ENCODE results near the gene PHRF1. TPM values are rescaled to one million over a fixed set of nuclear protein-coding genes. Genes with fewer than 3 reads are reported as not detected.

The PHRF1 gene
- total and polyA plus RNA-seq, 9 of the 15 experiments (the other 6 are each of a cell fraction or from before 2014, with no cell fraction given) = 0.07 to 37.2 (median 7.7) TPM

- Histone ChIP-seq H4K20me1 (replicated peaks; ENCODE audit: control insufficient read depth, insufficient read depth, low read length) (peaks cover 43% of the 10 kb centered on the region), H3K9ac (ENCODE audit: insufficient read depth in 1 of 2, low read depth in 2 of 2, low read length in 2 of 2) (peak overlapping the region; percentile 97 to 100), H3K36me3 (ENCODE audit: control insufficient read depth, insufficient read depth, low read length) (peaks cover 55% of the 10 kb centered on the region; the same call in 2 of the 3 replicates), H3K4me3 (peak overlapping the region; percentile 90), H3K27ac (ENCODE audit: extremely low read depth, low read depth, low read length) (peak overlapping the region; percentile 20; the same call in 1 of the 3 replicates), H3K4me1 (replicated peaks in 1 of 2; ENCODE audit: control insufficient read depth in 2 of 2, insufficient read depth in 2 of 2, low read length in 2 of 2) (peaks cover 40 to 61% of the 10 kb centered on the region in 2 experiments), H3K9me1 (ENCODE audit: control insufficient read depth, insufficient read depth, low read length) (peaks cover 16% of the 10 kb centered on the region), H3K79me2 (ENCODE audit: control insufficient read depth, insufficient read depth, low read length) (peaks cover 85% of the 10 kb centered on the region), H3K9me3 (replicated peaks; ENCODE audit: control insufficient read depth, insufficient read depth, low read depth, low read length) (no peaks in the 10 kb centered on the region), H3K27me3 (ENCODE audit: control insufficient read depth in 2 of 2, insufficient read depth in 2 of 2, low read length in 2 of 2) (no peaks in the 10 kb centered on the region), H2AFZ (ENCODE audit: low read depth, low read length) (no peak overlapping the region), H3K4me2 (ENCODE audit: insufficient read depth, low read length) (peak overlapping the region; percentile 97)
- FAIRE-seq (no peak), ATAC-seq (no peak), DNase-seq (ENCODE audit: extremely low read depth in 1 of 4, low spot score in 3 of 4) (no peak)
- intact Hi-C loops (cut with micrococcal nuclease) (no loop called here), in situ Hi-C loops (cut with MboI) (no loop called here)
- no TSS peak for BruUV-seq (replicated peaks)
- ChIA-PET CTCF (ENCODE audit: low intra/inter-chr PET ratio) (no interaction called here), POLR2A (interaction anchor here (0.6 to 2.0 kb wide), 4 partner anchors 9 to 26 kb away, joined by 3 to 6 read pairs (median 5); no protein-coding TSS in a partner anchor)
- WGBS (ENCODE audit: insufficient coverage, low coverage, missing lambda C conversion rate) = 62% methylated on average over 19 of the region's 21 CpGs
- TF ChIP-seq HNRNPH1 (optimal IDR thresholded peaks at IDR 0.05; ENCODE audit: low read depth, low read length) (no peak), ZNF655 (CRISPR knock-in tag; IDR thresholded peaks at IDR 0.05) (no peak), TFAM (CRISPR knock-in tag; conservative IDR thresholded peaks at IDR 0.05) (no peak), CHAMP1 (IDR thresholded peaks at IDR 0.05) (no peak), MTA2 (IDR thresholded peaks at IDR 0.05; ENCODE audit: low read depth) (no peak), MCM2 (IDR thresholded peaks at IDR 0.05; ENCODE audit: low read depth) (no peak), RERE (CRISPR knock-in tag; IDR thresholded peaks at IDR 0.05; ENCODE audit: borderline replicate concordance) (no peak), HBP1 (CRISPR knock-in tag; IDR thresholded peaks at IDR 0.05) (no peak)
Measured at GRCh38 chr11:578276-579035, 2.2 kb downstream of the PHRF1 start.

Data from K562 (cell line).